ENCODE data around the gene CCM2. TPM values are rescaled to one million over a fixed set of nuclear protein-coding genes. Genes with fewer than 3 reads are reported as not detected.

The CCM2 gene
- 10 to 100 TPM; 16.2 to 34.6 (median 23.5) TPM for total RNA-seq
- polyA plus RNA-seq, result 10 to 100 TPM; 21.2 to 23.1 TPM
- long read RNA-seq, donor 1, transcript CCM2-203 (10 exons, 1,983 nt), result major isoform, 12 of 44 reads
- long read RNA-seq, donor 1, partial matches to known transcripts, result 10 of 44 reads
- long read RNA-seq, donor 1, other reads (novel, unspliced or antisense), result 18 of 44 reads
- long read RNA-seq, donor 2, transcript CCM2-218 (9 exons, 1,719 nt), result minor isoform, 10 of 28 reads
- long read RNA-seq, donor 2, transcript CCM2-201 (10 exons, 1,894 nt), result major isoform, 17 of 28 reads
- long read RNA-seq, donor 2, partial matches to known transcripts, result 0 of 28 reads
- long read RNA-seq, donor 2, other reads (novel, unspliced or antisense), result 0 of 28 reads
- long read RNA-seq, donor 3, transcript CCM2-201 (10 exons, 1,894 nt), result major isoform, 48 of 118 reads
- long read RNA-seq, donor 3, transcript CCM2-218 (9 exons, 1,719 nt), result minor isoform, 30 of 118 reads
- long read RNA-seq, donor 3, partial matches to known transcripts, result 2 of 118 reads
- long read RNA-seq, donor 3, other reads (novel, unspliced or antisense), result 31 of 118 reads

GRCh38 chr7:45000093-45001032 lies at the start of gene CCM2:
Gene CCM2, plus strand, starts transcription at chr7:45000201. Its CDS starts 133 bp downstream, at chr7:45000334.
- Histone ChIP-seq H3K27me3 (no peaks in the 10 kb centered on the region), H3K9me3 (no peaks in the 10 kb centered on the region), H3K36me3 (no peaks in the 10 kb centered on the region), H3K4me3 (peak within 1 kb of the TSS; percentile 84), H3K27ac (peak within 1 kb of the TSS; percentile 5 to 68), H3K4me1 (ENCODE audit: insufficient read depth) (peaks cover 3% of the 10 kb centered on the region)
- TF ChIP-seq EP300 (IDR thresholded peaks at IDR 0.05), result no peak
- no peak for TF ChIP-seq POLR2A (IDR thresholded peaks at IDR 0.05)
- 0 to 1% (median 1%) methylated on average over 15 to 76 of the region's 77 CpGs for WGBS, 3 donors
- intact Hi-C loops (cut with DNase I), result loop anchor here in 1 of 4 donors (10.0 kb wide), 1 partner anchor 104 kb away; no protein-coding TSS in a partner anchor
- DNase-seq, result peak in 3 of 5 donors; percentile 55 to 78 (median 77)

DNA sequence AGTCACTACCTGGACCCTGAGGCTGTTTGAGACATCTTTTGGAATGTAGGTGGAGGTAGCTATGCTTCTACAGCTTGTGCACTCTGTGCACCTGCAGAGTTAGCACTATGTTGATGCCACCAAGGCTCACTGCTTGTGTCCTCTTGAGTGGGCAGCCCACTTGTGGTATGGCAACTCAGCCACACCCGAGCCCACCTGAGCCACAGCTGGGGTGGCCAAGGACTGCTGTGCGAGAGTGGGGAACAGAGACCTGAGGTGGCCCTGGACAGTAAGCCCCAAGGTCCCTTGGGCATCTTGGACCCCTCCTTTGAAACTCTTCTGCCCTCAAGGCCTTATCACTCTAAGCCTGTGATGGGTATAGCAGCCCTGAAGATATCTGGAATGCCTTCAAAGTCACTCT lies 46.8 kb upstream of the CCM2 start:
- Histone ChIP-seq H3K27ac (no peak overlapping the region), H3K4me3 (no peak overlapping the region), H3K36me3 (no peaks in the 10 kb centered on the region), H3K9me3 (no peaks in the 10 kb centered on the region), H3K27me3 (no peaks in the 10 kb centered on the region), H3K4me1 (ENCODE audit: insufficient read depth) (no peaks in the 10 kb centered on the region)
- TF ChIP-seq EP300 (IDR thresholded peaks at IDR 0.05) (no peak), CTCF (IDR thresholded peaks at IDR 0.05) (no peak), POLR2A (IDR thresholded peaks at IDR 0.05) (no peak)
- 83 to 100% (median 94%) methylated on average over 2 of the region's 2 CpGs for WGBS, 3 donors
- intact Hi-C loops (cut with DNase I), result no loop called here
- DNase-seq, result no peak

DNA sequence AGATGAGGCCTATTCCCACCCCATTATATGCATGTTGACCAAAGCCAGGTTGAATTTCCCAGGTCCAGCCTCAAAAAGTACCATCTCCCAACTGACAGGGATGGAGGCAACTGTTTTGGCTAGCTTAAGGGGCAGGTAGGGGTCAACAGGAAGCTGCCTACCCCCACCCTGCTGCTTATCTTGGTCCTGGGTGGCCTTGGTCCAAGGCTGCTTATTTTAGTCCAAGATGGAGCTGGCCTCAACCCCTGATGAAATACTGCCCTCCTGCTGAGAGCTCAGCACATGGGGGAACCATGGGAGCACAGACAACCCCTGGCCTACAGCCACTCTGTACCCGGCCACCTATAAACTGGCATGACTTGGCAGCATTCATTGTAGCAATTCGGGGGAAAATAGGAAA lies 44.3 kb upstream of the CCM2 start:
- intact Hi-C loops (cut with DNase I), result no loop called here
- no peak overlapping the region for H3K27ac ChIP-seq
- no peak for DNase-seq
- H3K4me3 ChIP-seq, result no peak overlapping the region
- no peaks in the 10 kb centered on the region for H3K9me3 ChIP-seq
- no peaks in the 10 kb centered on the region for H3K27me3 ChIP-seq
- no peaks in the 10 kb centered on the region for H3K4me1 ChIP-seq (ENCODE audit: insufficient read depth)
- H3K36me3 ChIP-seq, result no peaks in the 10 kb centered on the region
- WGBS, 3 donors, result 53 to 65% (median 55%) methylated on average over 2 of the region's 2 CpGs
- TF ChIP-seq POLR2A (IDR thresholded peaks at IDR 0.05) (no peak), EP300 (IDR thresholded peaks at IDR 0.05) (no peak), CTCF (IDR thresholded peaks at IDR 0.05) (no peak)

DNA sequence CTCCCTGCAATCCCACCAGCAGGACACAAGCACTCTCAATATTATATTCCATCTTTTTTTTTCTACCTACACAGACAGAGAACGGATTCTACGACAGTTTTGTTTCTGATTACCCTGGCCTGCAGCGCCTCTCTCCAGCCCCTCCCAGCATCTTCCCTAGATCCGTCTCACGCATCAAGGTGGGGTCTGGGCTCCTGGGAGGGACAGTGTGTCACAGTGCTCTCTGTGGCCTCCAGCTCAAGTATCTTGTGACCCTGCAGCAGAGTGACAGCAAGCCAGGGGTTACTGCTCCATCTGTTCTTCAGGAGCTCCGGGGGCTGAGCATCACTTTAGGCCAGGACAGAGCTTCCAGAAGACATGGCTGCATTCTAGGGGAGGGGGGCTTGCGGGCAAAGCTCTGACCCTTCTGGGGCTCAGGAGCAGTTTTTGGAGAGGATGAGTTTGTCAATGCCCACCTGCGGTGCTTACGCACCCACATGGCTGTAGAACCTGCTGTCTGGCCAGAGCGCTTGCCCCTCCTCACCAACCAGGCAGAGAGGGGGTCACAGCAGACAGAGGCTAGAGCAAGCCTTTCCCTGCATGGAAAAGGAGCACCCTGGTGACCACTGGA lies 43.7 kb upstream of the CCM2 start:
- WGBS, 3 donors, result 82 to 85% (median 83%) methylated on average over 10 of the region's 10 CpGs
- no peak for DNase-seq
- no peak for TF ChIP-seq CTCF (IDR thresholded peaks at IDR 0.05)
- TF ChIP-seq EP300 (IDR thresholded peaks at IDR 0.05), result no peak
- TF ChIP-seq POLR2A (IDR thresholded peaks at IDR 0.05), result no peak

More for the DNA sequence above, 43.7 kb upstream of the CCM2 start:
- H3K9me3 ChIP-seq, result no peaks in the 10 kb centered on the region
- no peaks in the 10 kb centered on the region for H3K27me3 ChIP-seq
- H3K27ac ChIP-seq, result no peak overlapping the region
- no peaks in the 10 kb centered on the region for H3K36me3 ChIP-seq
- no peak overlapping the region for H3K4me3 ChIP-seq
- intact Hi-C loops (cut with DNase I), result no loop called here
- no peaks in the 10 kb centered on the region for H3K4me1 ChIP-seq (ENCODE audit: insufficient read depth)

Data from ovary (tissue), 10 donors.